CD4-positive, alpha-beta T cell (primary cell): ENCODE data around the gene PTTG1IP. TPM values are rescaled to one million over a fixed set of nuclear protein-coding genes. Genes with fewer than 3 reads are reported as not detected.

Experiments used
- ATAC-seq: fragments of 200-7000 bp; cut with Tn5 transposase; one replicate; pipeline ENCODE4 v1.10.0; 2022; ENCODE audit warnings: mild to moderate bottlenecking; ENCODE audit not compliant: poor library complexity
- CTCF ChIA-PET: fragments of 350-600 bp; sonication (Branson Sonifier 250); formaldehyde crosslinking; loops from one replicate; lab custom pipeline; 2021; ENCODE audit warnings: antibody characterized with exemption, inconsistent platforms; lab: Charles Lee
- POLR2A ChIA-PET: fragments of 350-600 bp; sonication (Branson Sonifier 250); formaldehyde crosslinking; loops from one replicate; lab custom pipeline; 2021; ENCODE audit warnings: antibody characterized with exemption, inconsistent platforms; lab: Charles Lee
- DNase-seq, 14 experiments: peaks; one replicate each; pipeline ENCODE4 v3.0.0-alpha.2; 2013 to 2020; ENCODE audit warnings: mixed read lengths in 2 of 14
- H3K27ac ChIP-seq, 2 donors: one replicate each; pipeline versions ENCODE4 v1.5.1 to v1.7.0; 2013; ENCODE audit warnings: low read length in 2 of 2, low read depth in 1 of 2, mild to moderate bottlenecking in 1 of 2
- H3K27me3 ChIP-seq, 2 experiments: 1 replicate in 1 of 2; 2 replicates in 1 of 2; pipeline versions ENCODE4 v1.6.1 to v1.7.0; 2013; ENCODE audit warnings: low read length in 2 of 2, control low read depth in 1 of 2, mild to moderate bottlenecking in 1 of 2, moderate library complexity in 1 of 2; ENCODE audit not compliant: insufficient read depth in 2 of 2, control insufficient read depth in 1 of 2
- H3K36me3 ChIP-seq: one replicate; pipeline ENCODE4 v1.6.1; 2013; ENCODE audit warnings: low read length, control low read depth; ENCODE audit not compliant: insufficient read depth
- H3K4me1 ChIP-seq: one replicate; pipeline ENCODE4 v1.6.1; 2013; ENCODE audit warnings: low read length, control low read depth; ENCODE audit not compliant: insufficient read depth
- H3K4me3 ChIP-seq: one replicate; pipeline ENCODE4 v1.5.1; 2013; ENCODE audit warnings: mild to moderate bottlenecking, low read length, moderate library complexity
- H3K9me3 ChIP-seq, 2 experiments: 1 replicate in 1 of 2; 2 replicates in 1 of 2; pipeline versions ENCODE4 v1.6.1 to v1.7.0; 2013; ENCODE audit warnings: low read length in 2 of 2, mild to moderate bottlenecking in 2 of 2, control low read depth in 1 of 2, moderate library complexity in 1 of 2; ENCODE audit not compliant: control insufficient read depth in 1 of 2, insufficient read depth in 1 of 2
- H3K27ac Mint-ChIP-seq: one replicate; pipeline ENCODE4 v1.8.0; 2020; ENCODE audit warnings: mixed read lengths
- H3K27me3 Mint-ChIP-seq: one replicate; pipeline ENCODE4 v1.8.0; 2021; ENCODE audit warnings: mixed read lengths
- H3K36me3 Mint-ChIP-seq: one replicate; pipeline ENCODE4 v1.8.0; 2021; ENCODE audit warnings: low read depth, mixed read lengths
- H3K4me1 Mint-ChIP-seq: one replicate; pipeline ENCODE4 v1.8.0; 2021; ENCODE audit warnings: low read depth, mixed read lengths
- H3K4me3 Mint-ChIP-seq: one replicate; pipeline ENCODE4 v1.8.0; 2020; ENCODE audit warnings: mild to moderate bottlenecking, mixed read lengths
- H3K9me3 Mint-ChIP-seq: one replicate; pipeline ENCODE4 v1.8.0; 2020; ENCODE audit warnings: mixed read lengths
- intact Hi-C, 2 experiments: fragments of 100-400 bp; cut with DNase I in 1 of 2; cut with micrococcal nuclease in 1 of 2; formaldehyde crosslinking; loops; one replicate each; pipeline versions ENCODE4 v1.15.1 to v1.9.0; 2023 to 2025; cut with DNase I, micrococcal nuclease
- total RNA-seq, 174 experiments: library from RNA in 2 of 174; stranded (reverse) in 2 of 174; gene quantifications; one replicate each; pipeline ENCODE4 v1.2.3 and lab custom pipeline; 2021 to 2026
- TF ChIP-seq, protein P1 (sequence below): fragments of 200-600 bp; IDR thresholded peaks from one replicate; pipeline ENCODE4 v1.8.0; 2022; ENCODE audit warnings: antibody characterized with exemption, mild to moderate bottlenecking

Gene PTTG1IP
- total RNA-seq, 2 experiments from 2014 or later = 99.0 to 99.5 TPM

DNA sequence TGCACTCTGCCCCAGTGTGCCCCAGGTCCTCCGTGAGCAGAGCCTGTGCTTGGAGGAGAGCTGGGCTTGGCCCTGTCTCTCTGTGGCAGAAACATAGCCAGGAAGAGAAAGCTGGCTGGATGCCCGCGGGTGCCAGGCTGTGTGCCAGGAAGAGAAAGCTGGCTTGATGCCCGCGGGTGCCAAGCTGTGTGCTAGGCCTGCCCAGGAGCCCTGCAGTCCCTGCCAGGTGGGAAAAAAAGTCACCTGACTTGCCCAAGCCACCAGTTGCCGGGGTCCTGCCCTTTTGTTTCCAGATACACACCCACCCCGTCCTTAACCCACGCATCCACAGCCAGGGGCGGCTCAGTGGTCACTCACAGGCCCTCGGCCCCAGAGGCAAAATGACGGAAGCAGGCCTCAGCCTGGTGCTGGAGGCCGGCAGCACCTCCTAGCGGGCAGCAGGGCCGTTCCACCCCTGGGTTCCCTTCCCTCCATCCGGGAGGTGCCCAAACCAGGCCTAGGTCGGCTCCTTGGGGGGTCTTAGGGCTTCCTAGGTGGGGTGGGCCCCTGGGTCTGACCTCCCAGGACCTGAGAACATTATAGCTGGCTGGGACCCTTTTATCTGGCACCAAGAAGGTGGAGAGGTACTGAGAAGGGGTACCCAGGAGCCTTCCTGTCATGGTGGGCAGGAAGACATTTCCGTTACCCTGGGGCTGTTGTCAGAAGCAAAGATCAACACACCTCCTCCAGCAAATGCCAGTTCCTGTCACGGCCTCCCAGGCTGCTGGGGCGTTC, 38.1 kb upstream of the PTTG1IP start:
- H3K27me3 ChIP-seq = no peaks in the 10 kb centered on the region
- ATAC-seq = peak; percentile 74
- Mint-ChIP-seq H3K4me3 (peak overlapping the region; percentile 76), H3K27me3 (no peaks in the 10 kb centered on the region), H3K4me1 (peaks cover 77% of the 10 kb centered on the region), H3K36me3 (peaks cover 43% of the 10 kb centered on the region), H3K9me3 (no peaks in the 10 kb centered on the region), H3K27ac (peak overlapping the region; percentile 88)
- ChIA-PET POLR2A (interaction anchor here (0.6 to 10.8 kb wide), 17 partner anchors 8 to 826 kb away, joined by 3 to 362 read pairs (median 5); partner anchors contain the start of genes ITGB2, PTTG1IP, SUMO3 and UBE2G2), CTCF (interaction anchor here (1.2 to 2.0 kb wide), 3 partner anchors 16 to 20 kb away, joined by 3 to 6 read pairs (median 5); no protein-coding TSS in a partner anchor)
- H3K36me3 ChIP-seq = peaks cover 42% of the 10 kb centered on the region
- DNase-seq = peak; percentile 45 to 88 (median 69)
- peaks cover 98% of the 10 kb centered on the region for H3K4me1 ChIP-seq
- TF ChIP-seq, protein P1, sequence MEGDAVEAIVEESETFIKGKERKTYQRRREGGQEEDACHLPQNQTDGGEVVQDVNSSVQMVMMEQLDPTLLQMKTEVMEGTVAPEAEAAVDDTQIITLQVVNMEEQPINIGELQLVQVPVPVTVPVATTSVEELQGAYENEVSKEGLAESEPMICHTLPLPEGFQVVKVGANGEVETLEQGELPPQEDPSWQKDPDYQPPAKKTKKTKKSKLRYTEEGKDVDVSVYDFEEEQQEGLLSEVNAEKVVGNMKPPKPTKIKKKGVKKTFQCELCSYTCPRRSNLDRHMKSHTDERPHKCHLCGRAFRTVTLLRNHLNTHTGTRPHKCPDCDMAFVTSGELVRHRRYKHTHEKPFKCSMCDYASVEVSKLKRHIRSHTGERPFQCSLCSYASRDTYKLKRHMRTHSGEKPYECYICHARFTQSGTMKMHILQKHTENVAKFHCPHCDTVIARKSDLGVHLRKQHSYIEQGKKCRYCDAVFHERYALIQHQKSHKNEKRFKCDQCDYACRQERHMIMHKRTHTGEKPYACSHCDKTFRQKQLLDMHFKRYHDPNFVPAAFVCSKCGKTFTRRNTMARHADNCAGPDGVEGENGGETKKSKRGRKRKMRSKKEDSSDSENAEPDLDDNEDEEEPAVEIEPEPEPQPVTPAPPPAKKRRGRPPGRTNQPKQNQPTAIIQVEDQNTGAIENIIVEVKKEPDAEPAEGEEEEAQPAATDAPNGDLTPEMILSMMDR = peak; percentile 58
- intact Hi-C loops = loop anchor here (1.0 to 5.0 kb wide), 6 partner anchors 16 to 109 kb away; partner anchors contain the start of genes PTTG1IP (in 1 of the 2) and UBE2G2 (in 1 of the 2)
- peak overlapping the region; percentile 77 to 86 for H3K27ac ChIP-seq
- H3K4me3 ChIP-seq = peak overlapping the region; percentile 44
- H3K9me3 ChIP-seq = no peaks in the 10 kb centered on the region

DNA sequence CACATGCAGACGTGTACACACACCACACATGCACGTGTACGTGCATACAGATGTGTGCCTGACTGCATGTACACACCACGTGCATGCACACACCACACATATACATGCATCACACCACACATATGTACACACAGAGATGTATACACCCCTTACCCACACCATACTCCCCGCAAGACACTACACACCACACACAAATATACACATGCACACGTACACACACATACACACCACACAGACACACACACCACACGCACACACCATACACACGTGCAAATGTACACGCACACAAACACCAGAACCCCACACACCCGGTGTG, 37.5 kb upstream of the PTTG1IP start:
- ATAC-seq (no peak), DNase-seq (no peak)
- Histone ChIP-seq H3K4me3 (peak overlapping the region; percentile 44), H3K4me1 (peaks cover 98% of the 10 kb centered on the region), H3K9me3 (no peaks in the 10 kb centered on the region), H3K27ac (peak overlapping the region; percentile 77 to 86), H3K36me3 (peaks cover 48% of the 10 kb centered on the region), H3K27me3 (no peaks in the 10 kb centered on the region)
- POLR2A ChIA-PET = interaction anchor here (0.7 to 10.8 kb wide), 14 partner anchors 8 to 825 kb away, joined by 3 to 362 read pairs (median 5); partner anchors contain the start of genes ITGB2, SUMO3 and UBE2G2
- no peaks in the 10 kb centered on the region for H3K9me3 Mint-ChIP-seq
- H3K4me1 Mint-ChIP-seq = peaks cover 72% of the 10 kb centered on the region
- H3K4me3 Mint-ChIP-seq = peak overlapping the region; percentile 76
- CTCF ChIA-PET = interaction anchor here (1.2 to 2.0 kb wide), 3 partner anchors 17 to 21 kb away, joined by 3 to 6 read pairs (median 5); no protein-coding TSS in a partner anchor
- intact Hi-C loops = loop anchor here (1.0 to 5.0 kb wide), 4 partner anchors 18 to 109 kb away; partner anchors contain the start of genes PTTG1IP (in 1 of the 2) and UBE2G2 (in 1 of the 2)
- no peaks in the 10 kb centered on the region for H3K27me3 Mint-ChIP-seq
- peak overlapping the region; percentile 88 for H3K27ac Mint-ChIP-seq
- peaks cover 49% of the 10 kb centered on the region for H3K36me3 Mint-ChIP-seq
- TF ChIP-seq, protein P1 = no peak

DNA sequence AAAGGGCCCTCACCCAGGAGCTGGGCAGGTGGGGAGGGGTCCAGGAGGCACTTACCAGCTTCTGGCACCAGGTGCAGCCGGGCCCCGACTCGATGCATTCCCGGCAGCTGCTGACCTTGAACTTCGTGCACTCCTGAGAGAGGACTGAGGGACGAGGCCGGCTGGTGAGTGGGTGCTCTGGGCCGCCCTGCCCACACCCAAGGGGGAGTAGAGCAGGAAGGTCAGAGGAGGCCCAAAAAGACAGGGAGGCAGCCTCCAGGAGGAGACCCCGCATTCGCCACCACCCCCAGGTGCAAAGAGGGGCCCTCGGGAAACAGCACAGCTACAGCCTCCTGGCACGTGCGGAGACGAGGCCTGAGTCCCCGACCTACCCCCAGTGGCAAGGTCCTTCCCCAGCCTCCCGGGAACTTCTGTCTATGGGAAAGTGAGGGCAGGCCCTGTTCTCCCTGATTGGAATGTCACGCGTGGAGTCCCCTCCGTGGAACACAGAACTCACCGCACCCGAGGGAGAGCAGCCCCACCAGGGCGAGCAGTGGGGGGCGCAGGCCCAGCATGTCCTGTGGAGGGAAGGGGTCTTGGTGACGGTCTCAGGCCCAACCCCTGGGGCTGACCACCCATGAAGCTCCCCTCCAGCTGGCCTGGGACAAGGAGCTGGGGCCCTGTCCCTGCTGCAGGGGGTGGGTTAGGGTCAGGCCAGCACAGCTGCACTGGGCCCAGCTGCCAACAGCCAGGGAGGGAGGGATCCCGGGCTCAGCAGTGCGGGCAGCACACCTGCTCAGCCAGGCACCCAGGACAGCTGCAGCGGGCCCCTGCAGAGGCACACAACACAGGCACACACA, 37.0 kb upstream of the PTTG1IP start:
- CTCF ChIA-PET = interaction anchor here (1.2 to 2.0 kb wide), 3 partner anchors 17 to 109 kb away, joined by 3 to 6 read pairs (median 4); partner anchors contain the start of gene UBE2G2
- peaks cover 49% of the 10 kb centered on the region for H3K36me3 Mint-ChIP-seq
- TF ChIP-seq, protein P1 = no peak
- DNase-seq (no peak), ATAC-seq (no peak)
- H3K4me1 Mint-ChIP-seq = peaks cover 66% of the 10 kb centered on the region
- no peaks in the 10 kb centered on the region for H3K27me3 ChIP-seq
- H3K4me3 Mint-ChIP-seq = peak overlapping the region; percentile 58
- intact Hi-C loops = loop anchor here (1.0 to 5.0 kb wide), 4 partner anchors 17 to 108 kb away; partner anchors contain the start of genes PTTG1IP (in 1 of the 2) and UBE2G2 (in 1 of the 2)
- no peaks in the 10 kb centered on the region for H3K27me3 Mint-ChIP-seq
- peak overlapping the region; percentile 88 for H3K27ac Mint-ChIP-seq
- H3K9me3 Mint-ChIP-seq = no peaks in the 10 kb centered on the region
- peak overlapping the region; percentile 77 to 86 for H3K27ac ChIP-seq
- H3K36me3 ChIP-seq = peaks cover 52% of the 10 kb centered on the region
- H3K4me3 ChIP-seq = peak overlapping the region; percentile 44
- peaks cover 97% of the 10 kb centered on the region for H3K4me1 ChIP-seq
- H3K9me3 ChIP-seq = no peaks in the 10 kb centered on the region
- POLR2A ChIA-PET = interaction anchor here (0.8 to 10.8 kb wide), 10 partner anchors 9 to 825 kb away, joined by 3 to 362 read pairs (median 8); partner anchors contain the start of genes ITGB2 and PTTG1IP
